ENCODE data around the gene UBB.

The UBB gene

GRCh38 chr17:16423226-16423872 is 42.5 kb downstream of the UBB start:
- H3K4me1 ChIP-seq (ENCODE audit: insufficient read depth, low read length) = no peaks in the 10 kb centered on the region
- no peaks in the 10 kb centered on the region for H3K36me3 ChIP-seq (ENCODE audit: insufficient read depth, low read depth, low read length)
- H3K9ac ChIP-seq (ENCODE audit: low read depth, low read length) = no peak overlapping the region
- no peaks in the 10 kb centered on the region for H3K9me3 ChIP-seq (ENCODE audit: insufficient read depth, low read depth, low read length)
- no peak overlapping the region for H3K4me3 ChIP-seq (ENCODE audit: low read length)
- H3K27me3 ChIP-seq (ENCODE audit: insufficient read depth, low read length) = no peaks in the 10 kb centered on the region
- H3K27ac ChIP-seq (ENCODE audit: low read length) = no peak overlapping the region

- H3K36me3 ChIP-seq (ENCODE audit: insufficient read depth, low read depth, low read length) = no peaks in the 10 kb centered on the region
- H3K9me3 ChIP-seq (ENCODE audit: insufficient read depth, low read depth, low read length) = no peaks in the 10 kb centered on the region
- H3K9ac ChIP-seq (ENCODE audit: low read depth, low read length) = no peak overlapping the region
- no peaks in the 10 kb centered on the region for H3K27me3 ChIP-seq (ENCODE audit: insufficient read depth, low read length)
- no peaks in the 10 kb centered on the region for H3K4me1 ChIP-seq (ENCODE audit: insufficient read depth, low read length)
- no peak overlapping the region for H3K4me3 ChIP-seq (ENCODE audit: low read length)
- H3K27ac ChIP-seq (ENCODE audit: low read length) = no peak overlapping the region
These were observed 44.3 kb downstream of the UBB start for GRCh38 chr17:16425202-16425601.

DNA sequence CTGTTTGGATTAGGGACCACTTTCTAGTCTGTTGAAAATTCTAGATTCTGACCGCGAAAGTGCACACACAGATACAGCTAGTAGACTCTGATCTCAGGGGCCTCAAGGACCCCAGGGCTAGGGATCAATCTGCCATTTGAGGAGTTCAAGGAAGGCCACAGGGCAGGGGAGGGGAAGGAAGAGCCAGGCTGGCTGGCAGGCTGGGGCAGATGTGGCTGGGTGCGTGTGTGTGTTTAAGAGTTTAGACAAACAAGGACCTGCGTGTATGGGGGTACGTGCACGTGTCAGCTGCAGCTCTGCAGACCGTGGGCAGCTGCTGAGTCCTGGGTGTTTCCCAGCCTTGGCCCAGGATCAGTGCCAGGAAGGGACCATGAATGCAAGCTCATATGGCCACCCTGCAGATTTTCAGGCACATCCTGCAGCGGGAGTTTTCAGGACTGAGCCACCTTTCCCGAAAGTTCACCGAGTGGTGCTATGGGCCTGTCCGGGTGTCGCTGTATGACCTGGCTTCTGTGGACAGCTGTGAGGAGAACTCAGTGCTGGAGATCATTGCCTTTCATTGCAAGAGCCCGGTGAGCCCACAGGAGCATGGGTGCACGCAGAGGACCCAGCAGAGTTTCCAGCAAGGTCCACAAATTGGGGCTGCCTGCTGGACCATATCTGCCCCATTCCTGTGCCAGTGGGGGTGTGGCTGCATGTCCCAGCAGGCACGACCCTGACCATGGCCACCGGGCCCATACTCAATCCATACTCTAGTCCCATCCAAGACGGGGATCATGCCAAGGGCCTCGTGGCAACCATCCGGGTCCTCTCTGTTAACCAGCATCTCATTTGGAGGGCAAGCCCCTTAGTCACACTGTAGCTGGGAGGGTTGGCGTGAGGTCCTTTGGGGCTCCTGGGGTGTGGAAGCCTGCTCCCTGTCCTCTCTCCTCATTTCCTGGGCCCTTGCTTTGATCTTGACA is 45.1 kb downstream of the UBB start:
- H3K9ac ChIP-seq (ENCODE audit: low read depth, low read length) = no peak overlapping the region
- no peaks in the 10 kb centered on the region for H3K27me3 ChIP-seq (ENCODE audit: insufficient read depth, low read length)
- no peaks in the 10 kb centered on the region for H3K4me1 ChIP-seq (ENCODE audit: insufficient read depth, low read length)
- H3K9me3 ChIP-seq (ENCODE audit: insufficient read depth, low read depth, low read length) = no peaks in the 10 kb centered on the region
- H3K36me3 ChIP-seq (ENCODE audit: insufficient read depth, low read depth, low read length) = no peaks in the 10 kb centered on the region
- no peak overlapping the region for H3K27ac ChIP-seq (ENCODE audit: low read length)
- H3K4me3 ChIP-seq (ENCODE audit: low read length) = no peak overlapping the region

DNA sequence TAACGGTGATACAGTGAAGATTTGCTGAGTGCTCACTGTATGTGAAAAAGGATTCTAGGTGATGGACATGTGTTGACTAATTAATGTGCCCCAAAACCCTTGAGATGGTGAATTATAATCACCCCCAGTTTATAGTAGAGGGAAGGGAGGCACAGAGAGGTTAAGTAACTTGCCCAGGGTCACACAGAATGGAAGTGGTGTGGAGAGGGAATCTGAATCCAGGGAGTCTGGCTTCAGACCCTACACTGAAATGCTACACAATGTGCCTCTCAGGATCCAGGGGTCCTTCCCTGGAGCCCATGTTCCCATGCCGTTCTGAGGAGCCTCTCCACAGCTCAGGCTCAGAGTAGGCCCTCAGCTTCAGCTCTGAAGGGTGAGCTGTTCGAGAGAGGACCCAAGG is 46.1 kb downstream of the UBB start:
- no peak overlapping the region for H3K4me3 ChIP-seq (ENCODE audit: low read length)
- no peak overlapping the region for H3K27ac ChIP-seq (ENCODE audit: low read length)
- no peak overlapping the region for H3K9ac ChIP-seq (ENCODE audit: low read depth, low read length)
- H3K27me3 ChIP-seq (ENCODE audit: insufficient read depth, low read length) = no peaks in the 10 kb centered on the region
- no peaks in the 10 kb centered on the region for H3K9me3 ChIP-seq (ENCODE audit: insufficient read depth, low read depth, low read length)
- H3K36me3 ChIP-seq (ENCODE audit: insufficient read depth, low read depth, low read length) = no peaks in the 10 kb centered on the region
- no peaks in the 10 kb centered on the region for H3K4me1 ChIP-seq (ENCODE audit: insufficient read depth, low read length)

- Histone ChIP-seq H3K9ac (ENCODE audit: low read depth, low read length) (no peak overlapping the region), H3K36me3 (ENCODE audit: insufficient read depth, low read depth, low read length) (no peaks in the 10 kb centered on the region)
These were observed 47.4 kb downstream of the UBB start for GRCh38 chr17:16428098-16428882.

DNA sequence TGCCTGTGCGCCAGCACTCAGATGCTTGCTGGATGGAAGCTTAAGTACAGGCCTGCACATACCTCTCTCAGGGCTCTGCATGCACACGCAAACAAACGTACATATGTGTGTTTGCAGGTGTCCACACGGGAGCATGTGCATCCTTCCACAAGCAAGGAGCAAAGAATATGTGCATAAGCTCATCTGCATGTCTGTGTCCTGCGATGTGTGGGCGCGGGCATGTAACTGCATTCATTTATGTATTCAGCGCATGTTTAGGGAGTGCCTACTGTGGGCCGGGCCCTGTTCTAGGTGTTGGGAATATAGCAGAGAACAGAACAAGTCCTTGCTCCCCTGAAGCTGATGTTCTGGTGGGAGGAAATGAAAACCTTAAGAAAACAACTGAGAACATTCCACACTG is 48.2 kb downstream of the UBB start:
- no peak overlapping the region for H3K27ac ChIP-seq (ENCODE audit: low read length)
- no peak overlapping the region for H3K9ac ChIP-seq (ENCODE audit: low read depth, low read length)
- H3K4me1 ChIP-seq (ENCODE audit: insufficient read depth, low read length) = no peaks in the 10 kb centered on the region
- no peak overlapping the region for H3K4me3 ChIP-seq (ENCODE audit: low read length)
- H3K9me3 ChIP-seq (ENCODE audit: insufficient read depth, low read depth, low read length) = no peaks in the 10 kb centered on the region
- no peaks in the 10 kb centered on the region for H3K36me3 ChIP-seq (ENCODE audit: insufficient read depth, low read depth, low read length)
- H3K27me3 ChIP-seq (ENCODE audit: insufficient read depth, low read length) = no peaks in the 10 kb centered on the region

More at GRCh38 chr17:16428098-16428882, 47.4 kb downstream of the UBB start:
- Histone ChIP-seq H3K27ac (ENCODE audit: low read length) (no peak overlapping the region), H3K27me3 (ENCODE audit: insufficient read depth, low read length) (no peaks in the 10 kb centered on the region), H3K4me3 (ENCODE audit: low read length) (no peak overlapping the region), H3K4me1 (ENCODE audit: insufficient read depth, low read length) (no peaks in the 10 kb centered on the region), H3K9me3 (ENCODE audit: insufficient read depth, low read depth, low read length) (no peaks in the 10 kb centered on the region)

- H3K27ac ChIP-seq (ENCODE audit: low read length) = no peak overlapping the region
These were observed 49.8 kb downstream of the UBB start for GRCh38 chr17:16430650-16431049.

GRCh38 chr17:16432017-16432416 is 51.1 kb downstream of the UBB start:
- H3K27ac ChIP-seq (ENCODE audit: low read length) = no peak overlapping the region
- no peaks in the 10 kb centered on the region for H3K27me3 ChIP-seq (ENCODE audit: insufficient read depth, low read length)
- H3K9me3 ChIP-seq (ENCODE audit: insufficient read depth, low read depth, low read length) = no peaks in the 10 kb centered on the region
- no peak overlapping the region for H3K4me3 ChIP-seq (ENCODE audit: low read length)
- 0 out of 2 replicates have a peak, but pooled peaks cover 5% of the 10 kb centered on the region for H3K4me1 ChIP-seq (ENCODE audit: insufficient read depth, low read length)
- no peaks in the 10 kb centered on the region for H3K36me3 ChIP-seq (ENCODE audit: insufficient read depth, low read depth, low read length)
- H3K9ac ChIP-seq (ENCODE audit: low read depth, low read length) = no peak overlapping the region

More at GRCh38 chr17:16430650-16431049, 49.8 kb downstream of the UBB start:
- H3K4me3 ChIP-seq (ENCODE audit: low read length) = no peak overlapping the region
- H3K9ac ChIP-seq (ENCODE audit: low read depth, low read length) = no peak overlapping the region
- H3K36me3 ChIP-seq (ENCODE audit: insufficient read depth, low read depth, low read length) = no peaks in the 10 kb centered on the region
- 0 out of 2 replicates have a peak, but pooled peaks cover 5% of the 10 kb centered on the region for H3K4me1 ChIP-seq (ENCODE audit: insufficient read depth, low read length)
- no peaks in the 10 kb centered on the region for H3K9me3 ChIP-seq (ENCODE audit: insufficient read depth, low read depth, low read length)
- no peaks in the 10 kb centered on the region for H3K27me3 ChIP-seq (ENCODE audit: insufficient read depth, low read length)

All from iPS-20b (cell line).